Stomach (tissue), 4 donors: ENCODE measurements around the gene RNU7-1.

Source experiments
- CTCF ChIP-seq, 7 experiments: fragments of 450-650 bp in 4 of 7; fragments of 200-600 bp in 3 of 7; sonication (generic) in 3 of 7; IDR thresholded peaks; one replicate each; pipeline ENCODE4 v1.5.1; 2016 to 2019; ENCODE audit warnings: antibody characterized with exemption in 7 of 7, control low read depth in 2 of 7, mild to moderate bottlenecking in 1 of 7
- POLR2A ChIP-seq, 4 donors: fragments of 450-650 bp; IDR thresholded peaks; one replicate each; pipeline ENCODE4 v1.6.1; 2016; ENCODE audit warnings: antibody characterized with exemption in 4 of 4, control low read depth in 2 of 4, mild to moderate bottlenecking in 1 of 4, moderate library complexity in 1 of 4

DNA sequence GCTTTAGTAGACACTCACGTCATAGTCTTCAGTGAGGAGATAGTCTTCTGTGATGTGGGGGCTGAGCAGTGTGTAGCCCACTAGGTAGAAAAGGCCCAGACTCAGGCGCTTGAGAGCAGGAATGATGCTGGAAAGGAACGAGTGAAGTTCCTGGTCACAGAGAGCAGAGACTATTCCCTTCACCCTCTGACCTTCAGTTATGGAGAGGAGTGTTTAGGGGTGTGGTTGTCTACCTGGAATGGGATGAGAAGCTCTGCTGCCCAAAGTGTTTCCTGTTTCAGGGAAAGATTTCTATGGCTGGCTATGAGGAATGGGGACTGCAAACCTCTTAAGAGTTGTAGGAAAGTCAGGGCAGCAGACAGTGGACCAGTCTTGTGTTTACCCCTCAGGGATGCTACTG is 35.8 kb downstream of the RNU7-1 start:
- TF ChIP-seq POLR2A (IDR thresholded peaks at IDR 0.05) (no peak), CTCF (IDR thresholded peaks at IDR 0.05) (no peak)
